ENCODE data around the gene PKLR. TPM values are rescaled to one million over a fixed set of nuclear protein-coding genes. Genes with fewer than 3 reads are reported as not detected.

PKLR gene
- total and polyA plus RNA-seq, 2 donors (not counting 1 experiment from before 2014, with no cell fraction given): not detected

GRCh38 chr1:155324717-155325602, 23.7 kb upstream of the PKLR start:
- H3K4me3 Mint-ChIP-seq: peak overlapping the region; percentile 92
- 25% methylated on average over 56 of the region's 59 CpGs for WGBS (ENCODE audit: insufficient coverage)
- peak overlapping the region; percentile 98 for H3K9ac ChIP-seq (ENCODE audit: low read length)
- peak; percentile 1 for ATAC-seq (ENCODE audit: low read depth)
- H3K4me1 ChIP-seq (ENCODE audit: control insufficient read depth in 2 of 2, insufficient read depth in 2 of 2, low read length in 2 of 2): peaks cover 17 to 35% of the 10 kb centered on the region in 2 donors
- H3K27ac Mint-ChIP-seq: peak overlapping the region; percentile 87
- H3K4me2 ChIP-seq (replicated peaks; ENCODE audit: low read depth, low read length, poor library complexity, severe bottlenecking): peak overlapping the region; percentile 99
- no peaks in the 10 kb centered on the region for H3K9me3 Mint-ChIP-seq (ENCODE audit: insufficient read depth)
- H3K4me3 ChIP-seq (ENCODE audit: control extremely low read depth in 1 of 5, extremely low read depth in 1 of 5, insufficient read depth in 1 of 5, low read depth in 2 of 5, low read length in 4 of 5): peak overlapping the region; percentile 1 to 100 (median 97)
- ChIA-PET CTCF (interaction anchor here (0.5 to 6.5 kb wide), 6 partner anchors 18 to 179 kb away, joined by 4 to 128 read pairs (median 10); partner anchors contain the start of genes CLK2 and FDPS), POLR2A (interaction anchor here (0.5 kb wide), 1 partner anchor 50 kb away, joined by 3 read pairs; no protein-coding TSS in a partner anchor)
- peak overlapping the region; percentile 98 for H2AFZ ChIP-seq (ENCODE audit: insufficient read depth, low read depth, low read length, poor library complexity, severe bottlenecking)
- no peak for TF ChIP-seq EZH2 (IDR thresholded peaks at IDR 0.05; ENCODE audit: borderline replicate concordance, insufficient read depth, low read depth, low read length, poor library complexity, severe bottlenecking)
- no peak for TF ChIP-seq CTCF (IDR thresholded peaks at IDR 0.05)
- H3K27ac ChIP-seq (ENCODE audit: low read length in 2 of 2): peak overlapping the region; percentile 60 to 81
- H3K27me3 Mint-ChIP-seq: no peaks in the 10 kb centered on the region
- DNase-seq: no peak
- H3K79me2 ChIP-seq (ENCODE audit: control insufficient read depth, insufficient read depth, low read length): peaks cover 4% of the 10 kb centered on the region
- H3K36me3 ChIP-seq (replicated peaks in 1 of 2; ENCODE audit: control extremely low read depth in 1 of 2, control insufficient read depth in 1 of 2, extremely low read depth in 1 of 2, insufficient read depth in 2 of 2, low read length in 1 of 2): peaks cover 0 to 2% of the 10 kb centered on the region in 2 experiments
- H4K20me1 ChIP-seq (ENCODE audit: control insufficient read depth, insufficient read depth, low read length, poor library complexity, severe bottlenecking): no peaks in the 10 kb centered on the region
- H3K27me3 ChIP-seq (replicated peaks in 1 of 4; ENCODE audit: control extremely low read depth in 1 of 4, control insufficient read depth in 3 of 4, insufficient read depth in 4 of 4, low read length in 3 of 4): no peaks in the 10 kb centered on the region
- H3K4me1 Mint-ChIP-seq: peaks cover 23% of the 10 kb centered on the region
- peaks cover 0 to 2% (median 0%) of the 10 kb centered on the region in 3 donors for H3K9me3 ChIP-seq (ENCODE audit: control extremely low read depth in 1 of 3, control insufficient read depth in 2 of 3, insufficient read depth in 1 of 3, low read length in 2 of 3)
- intact Hi-C loops (cut with micrococcal nuclease): loop anchor here (1.0 to 10.0 kb wide), 3 partner anchors 52 to 1180 kb away; partner anchors contain the start of genes CLK2 and MEF2D

Measured in B cell (primary cell).